CD4-positive, alpha-beta memory T cell (primary cell): Measurements from ENCODE around the gene ACTN1. TPM values are rescaled to one million over a fixed set of nuclear protein-coding genes. Genes with fewer than 3 reads are reported as not detected.

Source experiments
- CTCF ChIA-PET: fragments of 350-600 bp; sonication (Branson Sonifier 250); formaldehyde crosslinking; loops from one replicate; lab custom pipeline; 2021; ENCODE audit warnings: inconsistent platforms; ENCODE audit not compliant: partially characterized antibody; lab: Charles Lee
- POLR2A ChIA-PET: fragments of 350-600 bp; sonication (Branson Sonifier 250); formaldehyde crosslinking; loops from one replicate; lab custom pipeline; 2021; ENCODE audit not compliant: partially characterized antibody; lab: Charles Lee
- DNase-seq, 5 donors: peaks; one replicate each; pipeline versions ENCODE4 v3.0.0 to v3.0.0-alpha.2; 2020 to 2022; ENCODE audit warnings: mixed read lengths in 1 of 5
- H3K27ac ChIP-seq: one replicate; pipeline ENCODE4 v1.7.0; 2013; ENCODE audit warnings: low read depth, low read length
- H3K27me3 ChIP-seq: 2 replicates; pipeline ENCODE4 v1.7.0; 2013; ENCODE audit warnings: mild to moderate bottlenecking, low read length, moderate library complexity; ENCODE audit not compliant: insufficient read depth
- H3K36me3 ChIP-seq: 2 replicates; pipeline ENCODE4 v1.7.0; 2013; ENCODE audit warnings: mild to moderate bottlenecking, low read length, moderate library complexity; ENCODE audit not compliant: insufficient read depth
- H3K4me1 ChIP-seq: 2 replicates; pipeline ENCODE4 v1.7.0; 2013; ENCODE audit warnings: mild to moderate bottlenecking, low read length, moderate library complexity; ENCODE audit not compliant: insufficient read depth
- H3K4me3 ChIP-seq, 2 donors: one replicate each; pipeline ENCODE4 v1.7.0; 2013; ENCODE audit warnings: low read length in 2 of 2, mild to moderate bottlenecking in 1 of 2
- H3K9me3 ChIP-seq, 2 donors: one replicate each; pipeline ENCODE4 v1.7.0; 2013; ENCODE audit warnings: low read length in 2 of 2, control low read depth in 1 of 2; ENCODE audit not compliant: control insufficient read depth in 1 of 2
- H3K27ac Mint-ChIP-seq, 7 donors: one replicate each; pipeline ENCODE4 v1.8.0; 2020 to 2021; ENCODE audit warnings: mixed read lengths in 7 of 7, mild to moderate bottlenecking in 6 of 7, inconsistent platforms in 3 of 7, moderate library complexity in 3 of 7
- H3K27me3 Mint-ChIP-seq, 2 donors: one replicate each; pipeline ENCODE4 v1.8.0; 2020 to 2021; ENCODE audit warnings: mixed read lengths in 2 of 2
- H3K36me3 Mint-ChIP-seq, 2 donors: one replicate each; pipeline ENCODE4 v1.8.0; 2020 to 2021; ENCODE audit warnings: mixed read lengths in 2 of 2, inconsistent platforms in 1 of 2, mild to moderate bottlenecking in 1 of 2
- H3K4me1 Mint-ChIP-seq, 4 donors: one replicate each; pipeline ENCODE4 v1.8.0; 2020 to 2021; ENCODE audit warnings: mixed read lengths in 4 of 4, mild to moderate bottlenecking in 1 of 4
- H3K4me3 Mint-ChIP-seq, 8 donors: one replicate each; pipeline ENCODE4 v1.8.0; 2020 to 2021; ENCODE audit warnings: mixed read lengths in 8 of 8, mild to moderate bottlenecking in 7 of 8, moderate library complexity in 6 of 8, inconsistent platforms in 3 of 8
- H3K9me3 Mint-ChIP-seq, 8 donors: one replicate each; pipeline ENCODE4 v1.8.0; 2020 to 2021; ENCODE audit warnings: mixed read lengths in 8 of 8, mild to moderate bottlenecking in 5 of 8, inconsistent platforms in 3 of 8, moderate library complexity in 1 of 8
- intact Hi-C: fragments of 100-400 bp; cut with micrococcal nuclease; formaldehyde crosslinking; loops from one replicate; pipeline ENCODE4 v1.15.1; 2023
- polyA plus RNA-seq, 2 donors: library from polyadenylated mRNA; unstranded; fragments of 300-500 nt; fragmentation: Illumina TruSeq; gene quantifications; one replicate each; pipeline ENCODE4 v1.2.3, GENCODE V29; 2021
- total RNA-seq, 2 experiments: library from RNA; stranded (reverse); gene quantifications; one replicate each; pipeline ENCODE4 v1.2.3, GENCODE V29; 2021

ACTN1 gene
- total and polyA plus RNA-seq, 4 experiments from 2014 or later: 33.6 to 75.1 (median 67.0) TPM

DNA sequence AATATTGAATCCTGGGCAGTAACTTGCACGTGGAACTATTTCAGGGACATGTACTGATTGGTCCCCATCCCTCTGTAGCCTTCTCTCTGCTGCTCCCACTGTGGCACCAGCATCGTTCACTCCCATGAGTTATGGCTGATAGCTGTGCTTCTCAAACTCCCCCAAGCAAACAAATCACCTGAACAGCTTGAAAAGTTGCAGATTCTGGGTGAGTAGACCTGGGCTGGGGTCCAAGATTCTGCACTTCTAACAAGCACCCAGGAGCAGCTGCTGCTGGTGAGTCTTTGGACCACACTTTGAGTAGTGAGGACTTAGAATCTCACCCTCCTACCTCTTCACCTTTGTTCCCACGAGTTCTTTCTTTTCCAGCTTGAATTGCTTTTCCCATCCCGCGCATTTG, 136.8 kb downstream of the ACTN1 start:
- Mint-ChIP-seq H3K36me3 (peaks cover 3 to 5% of the 10 kb centered on the region in 2 donors), H3K27me3 (peaks cover 1 to 2% of the 10 kb centered on the region in 2 donors), H3K4me1 (peaks cover 18 to 37% (median 26%) of the 10 kb centered on the region in 4 donors), H3K27ac (peak overlapping the region in 3 of 7 donors; percentile 29 to 30 (median 30)), H3K4me3 (peak overlapping the region in 2 of 8 donors; percentile 1 to 4), H3K9me3 (peaks cover 0 to 9% (median 1%) of the 10 kb centered on the region in 8 donors)
- ChIA-PET CTCF (interaction anchor here (0.9 to 5.9 kb wide), 8 partner anchors 16 to 909 kb away, joined by 3 to 90 read pairs (median 30); no protein-coding TSS in a partner anchor), POLR2A (interaction anchor here (2.7 kb wide), 1 partner anchor 898 kb away, joined by 5 read pairs; no protein-coding TSS in a partner anchor)
- Histone ChIP-seq H3K9me3 (no peaks in the 10 kb centered on the region), H3K4me1 (peaks cover 28% of the 10 kb centered on the region), H3K27me3 (no peaks in the 10 kb centered on the region), H3K4me3 (no peak overlapping the region), H3K36me3 (no peaks in the 10 kb centered on the region), H3K27ac (no peak overlapping the region)
- no peak for DNase-seq
- intact Hi-C loops: no loop called here

DNA sequence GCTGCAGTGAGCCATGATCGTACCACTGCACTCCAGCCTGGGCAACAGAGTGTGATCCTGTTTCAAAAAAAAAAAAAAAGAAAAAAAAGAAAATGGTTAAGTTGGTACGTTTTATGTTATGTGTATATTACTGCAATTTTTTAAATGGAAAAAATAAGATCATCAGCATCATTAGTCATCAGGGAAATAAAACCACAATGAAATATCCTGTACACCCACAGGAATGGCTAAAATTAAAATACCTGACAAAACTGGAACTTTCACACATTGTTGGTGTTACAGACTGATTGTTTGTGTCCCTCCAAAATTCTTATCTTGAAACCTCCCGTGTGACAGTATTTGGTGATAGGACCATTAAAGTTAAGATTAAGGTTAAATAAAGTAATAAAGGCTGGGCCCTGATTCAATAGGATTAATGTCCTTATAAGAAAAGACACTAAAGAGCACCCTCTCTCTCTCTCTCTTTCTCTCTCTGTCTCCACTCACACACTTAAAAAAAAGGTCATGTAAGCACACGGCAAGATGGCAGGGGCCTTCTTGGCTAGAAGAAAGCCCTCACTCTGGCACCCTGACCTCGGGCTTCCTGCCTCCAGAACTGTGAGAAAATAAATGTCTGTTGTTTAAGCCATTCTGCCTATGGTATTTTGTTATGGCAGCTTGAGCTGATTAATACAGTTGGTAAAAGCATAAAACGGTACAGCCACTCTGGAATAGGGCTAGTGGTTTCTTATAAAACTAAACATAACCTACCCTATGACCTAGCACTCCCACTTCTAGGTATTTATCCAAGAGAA, 137.9 kb downstream of the ACTN1 start:
- no peak overlapping the region for H3K27ac ChIP-seq
- intact Hi-C loops: no loop called here
- Mint-ChIP-seq H3K4me3 (peak overlapping the region in 2 of 8 donors; percentile 39 to 44), H3K27me3 (peaks cover 1 to 2% of the 10 kb centered on the region in 2 donors), H3K27ac (peak overlapping the region; percentile 0 to 84 (median 51)), H3K9me3 (peaks cover 2 to 18% (median 10%) of the 10 kb centered on the region in 8 donors), H3K36me3 (peaks cover 5 to 10% of the 10 kb centered on the region in 2 donors), H3K4me1 (peaks cover 18 to 37% (median 26%) of the 10 kb centered on the region in 4 donors)
- DNase-seq: no peak
- no peaks in the 10 kb centered on the region for H3K27me3 ChIP-seq
- no peaks in the 10 kb centered on the region for H3K9me3 ChIP-seq
- CTCF ChIA-PET: interaction anchor here (4.0 to 5.9 kb wide), 3 partner anchors 14 to 897 kb away, joined by 63 to 90 read pairs (median 76); no protein-coding TSS in a partner anchor
- POLR2A ChIA-PET: no interaction called here
- H3K36me3 ChIP-seq: no peaks in the 10 kb centered on the region
- peaks cover 28% of the 10 kb centered on the region for H3K4me1 ChIP-seq
- H3K4me3 ChIP-seq: no peak overlapping the region

DNA sequence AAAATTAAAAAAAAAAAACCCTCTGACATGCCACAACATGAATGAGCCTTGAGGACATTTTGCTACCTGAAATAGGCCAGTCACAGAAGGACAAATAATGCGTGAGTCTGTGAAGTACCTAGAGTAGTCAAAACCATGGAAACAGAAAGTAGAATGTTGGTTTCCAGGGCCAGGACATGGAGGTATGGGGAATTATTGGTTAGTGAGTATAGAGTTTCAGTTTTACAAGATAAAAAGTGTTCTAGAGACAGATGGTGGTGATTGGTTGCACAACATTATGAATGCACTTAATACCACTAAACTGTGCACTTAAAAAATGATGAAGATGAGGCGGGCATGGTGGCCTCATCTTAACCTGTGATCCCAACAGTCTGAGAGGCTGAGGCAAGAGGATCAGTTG, 138.6 kb downstream of the ACTN1 start:
- intact Hi-C loops: no loop called here

DNA sequence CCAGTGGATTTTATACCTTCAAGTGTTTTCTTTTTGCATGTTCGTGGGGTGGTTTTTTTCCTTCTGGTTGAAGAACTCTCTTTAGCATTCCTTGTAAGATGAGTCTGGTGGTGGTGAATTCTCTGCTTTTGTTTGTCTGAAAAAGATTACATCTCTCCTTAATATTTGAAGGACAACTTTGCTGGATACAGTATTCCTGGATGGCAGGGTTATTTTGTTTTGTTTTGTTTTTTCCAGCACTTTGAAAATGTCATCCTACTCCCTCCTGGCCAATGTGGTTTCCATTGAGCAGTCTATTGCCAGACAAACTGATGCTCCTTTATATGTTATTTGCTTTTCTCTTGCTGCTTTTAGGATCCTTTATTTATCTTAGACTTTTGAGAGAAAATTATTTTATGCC, 143.0 kb downstream of the ACTN1 start:
- Mint-ChIP-seq H3K36me3 (peaks cover 7 to 20% of the 10 kb centered on the region in 2 donors), H3K4me1 (peaks cover 5 to 16% (median 10%) of the 10 kb centered on the region in 4 donors), H3K9me3 (peaks cover 2 to 46% (median 27%) of the 10 kb centered on the region in 8 donors), H3K4me3 (peak overlapping the region in 1 of 8 donors; percentile 13), H3K27me3 (peaks cover 0 to 1% of the 10 kb centered on the region in 2 donors), H3K27ac (no peak overlapping the region)
- DNase-seq: no peak
- H3K4me3 ChIP-seq: no peak overlapping the region
- POLR2A ChIA-PET: no interaction called here
- intact Hi-C loops: no loop called here
- CTCF ChIA-PET: interaction anchor here (1.0 kb wide), 1 partner anchor 8 kb away, joined by 3 read pairs; no protein-coding TSS in a partner anchor
- H3K27ac ChIP-seq: no peak overlapping the region
- no peaks in the 10 kb centered on the region for H3K27me3 ChIP-seq
- H3K9me3 ChIP-seq: no peaks in the 10 kb centered on the region
- H3K4me1 ChIP-seq: peaks cover 7% of the 10 kb centered on the region
- H3K36me3 ChIP-seq: no peaks in the 10 kb centered on the region

More for the DNA sequence above, 138.6 kb downstream of the ACTN1 start:
- Mint-ChIP-seq H3K36me3 (peaks cover 7 to 18% of the 10 kb centered on the region in 2 donors), H3K4me3 (no peak overlapping the region), H3K27me3 (peaks cover 2 to 3% of the 10 kb centered on the region in 2 donors), H3K4me1 (peaks cover 19 to 38% (median 30%) of the 10 kb centered on the region in 4 donors), H3K27ac (peak overlapping the region in 1 of 7 donors; percentile 36), H3K9me3 (peaks cover 2 to 26% (median 18%) of the 10 kb centered on the region in 8 donors)
- Histone ChIP-seq H3K36me3 (no peaks in the 10 kb centered on the region), H3K27me3 (no peaks in the 10 kb centered on the region), H3K4me3 (no peak overlapping the region), H3K4me1 (peaks cover 28% of the 10 kb centered on the region), H3K9me3 (no peaks in the 10 kb centered on the region), H3K27ac (no peak overlapping the region)
- ChIA-PET POLR2A (no interaction called here), CTCF (interaction anchor here (4.7 to 5.9 kb wide), 2 partner anchors 14 to 23 kb away, joined by 63 to 76 read pairs; no protein-coding TSS in a partner anchor)
- no peak for DNase-seq

DNA sequence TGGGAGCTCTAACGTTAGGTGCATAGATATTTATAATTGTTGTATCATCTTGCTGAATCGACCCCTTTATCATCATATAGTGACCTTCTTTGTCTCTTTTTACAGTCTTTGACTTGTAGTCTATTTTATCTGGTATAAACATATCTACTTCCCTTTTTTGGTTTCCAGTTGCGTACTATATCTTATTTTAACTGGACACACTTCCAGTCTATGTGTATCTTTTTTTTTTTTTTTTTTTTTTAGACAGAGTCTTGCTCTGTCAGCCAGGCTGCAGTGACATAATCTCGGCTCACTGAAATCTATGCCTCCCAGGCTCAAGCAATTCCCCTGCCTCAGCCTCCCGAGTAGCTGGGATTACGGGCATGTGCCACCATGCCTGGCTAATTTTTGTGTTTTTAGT, 144.3 kb downstream of the ACTN1 start:
- Histone ChIP-seq H3K4me1 (no peaks in the 10 kb centered on the region), H3K9me3 (no peaks in the 10 kb centered on the region), H3K4me3 (no peak overlapping the region), H3K27me3 (no peaks in the 10 kb centered on the region), H3K27ac (no peak overlapping the region), H3K36me3 (no peaks in the 10 kb centered on the region)
- CTCF ChIA-PET: interaction anchor here (0.8 kb wide), 2 partner anchors 9 to 942 kb away, joined by 3 read pairs; no protein-coding TSS in a partner anchor
- Mint-ChIP-seq H3K4me1 (peaks cover 1 to 11% (median 4%) of the 10 kb centered on the region in 4 donors), H3K9me3 (peaks cover 2 to 46% (median 27%) of the 10 kb centered on the region in 8 donors), H3K27me3 (peaks cover 0 to 1% of the 10 kb centered on the region in 2 donors), H3K4me3 (no peak overlapping the region), H3K27ac (no peak overlapping the region), H3K36me3 (peaks cover 7 to 20% of the 10 kb centered on the region in 2 donors)
- POLR2A ChIA-PET: no interaction called here
- intact Hi-C loops: no loop called here
- no peak for DNase-seq

DNA sequence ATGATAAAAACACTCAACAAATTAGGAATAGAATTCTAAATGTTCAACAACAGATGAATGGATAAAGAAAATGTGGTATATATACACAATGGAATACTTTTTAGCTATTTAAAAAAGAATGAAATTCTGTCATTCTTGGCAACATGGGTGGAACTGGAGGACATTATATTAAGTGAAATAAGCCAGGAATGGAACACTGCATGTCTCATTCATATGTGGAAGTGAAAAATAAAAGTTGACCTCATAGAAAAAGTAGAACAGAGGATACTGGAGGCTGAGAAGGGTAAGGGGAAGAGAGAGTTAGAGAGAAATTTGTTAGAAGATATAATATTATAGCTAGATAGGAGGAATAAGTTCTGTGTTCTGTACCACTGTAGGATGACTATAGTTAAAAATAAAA, 150.4 kb downstream of the ACTN1 start:
- H3K9me3 Mint-ChIP-seq: peaks cover 0 to 11% (median 4%) of the 10 kb centered on the region in 8 donors
- no peak for DNase-seq
- Histone ChIP-seq H3K9me3 (no peaks in the 10 kb centered on the region), H3K36me3 (no peaks in the 10 kb centered on the region), H3K4me1 (peaks cover 8% of the 10 kb centered on the region), H3K27me3 (no peaks in the 10 kb centered on the region), H3K4me3 (no peak overlapping the region), H3K27ac (no peak overlapping the region)
- no peak overlapping the region for H3K27ac Mint-ChIP-seq
- H3K36me3 Mint-ChIP-seq: no peaks in the 10 kb centered on the region
- CTCF ChIA-PET: interaction anchor here (0.6 to 20.9 kb wide), 4 partner anchors 12 to 964 kb away, joined by 5 to 428 read pairs (median 41); no protein-coding TSS in a partner anchor
- no peaks in the 10 kb centered on the region for H3K27me3 Mint-ChIP-seq
- peaks cover 0 to 12% (median 4%) of the 10 kb centered on the region in 4 donors for H3K4me1 Mint-ChIP-seq
- intact Hi-C loops: no loop called here
- POLR2A ChIA-PET: no interaction called here
- no peak overlapping the region for H3K4me3 Mint-ChIP-seq

DNA sequence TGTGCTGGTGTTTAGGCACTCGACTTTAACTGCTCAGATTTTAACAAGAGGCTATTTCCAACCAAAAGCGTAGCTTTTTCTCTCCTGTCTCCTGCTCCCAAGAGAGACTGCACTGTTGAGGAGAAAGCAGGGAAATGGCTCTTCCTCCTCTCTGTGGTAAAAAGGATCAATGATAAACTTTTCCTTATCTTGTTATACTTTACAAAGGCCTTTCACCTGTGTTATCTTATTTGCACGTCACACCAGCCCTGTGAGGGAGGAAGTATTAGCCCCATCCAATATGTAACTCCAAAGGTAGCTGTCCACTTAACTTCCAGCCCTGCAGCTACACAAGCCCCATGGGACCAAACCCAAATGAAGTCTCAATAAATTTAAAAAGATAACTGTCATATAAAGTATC, 153.4 kb downstream of the ACTN1 start:
- Histone ChIP-seq H3K4me3 (no peak overlapping the region), H3K27ac (no peak overlapping the region), H3K4me1 (peaks cover 29% of the 10 kb centered on the region), H3K36me3 (no peaks in the 10 kb centered on the region), H3K9me3 (no peaks in the 10 kb centered on the region), H3K27me3 (no peaks in the 10 kb centered on the region)
- no peak for DNase-seq
- intact Hi-C loops: no loop called here
- peaks cover 8 to 36% (median 21%) of the 10 kb centered on the region in 4 donors for H3K4me1 Mint-ChIP-seq
- no peaks in the 10 kb centered on the region for H3K27me3 Mint-ChIP-seq
- POLR2A ChIA-PET: interaction anchor here (26.7 kb wide), 1 partner anchor 37 kb away, joined by 1973 read pairs; the partner anchor contains the start of gene ZFP36L1
- H3K4me3 Mint-ChIP-seq: no peak overlapping the region
- no peaks in the 10 kb centered on the region for H3K9me3 Mint-ChIP-seq
- no peak overlapping the region for H3K27ac Mint-ChIP-seq
- no peaks in the 10 kb centered on the region for H3K36me3 Mint-ChIP-seq
- CTCF ChIA-PET: interaction anchor here (0.9 to 20.9 kb wide), 14 partner anchors 9 to 892 kb away, joined by 3 to 428 read pairs (median 5); no protein-coding TSS in a partner anchor
